ENCODE results near the gene DYRK3. TPM values are rescaled to one million over a fixed set of nuclear protein-coding genes. Genes with fewer than 3 reads are reported as not detected.

The DYRK3 gene
- 9.2 and 9.3 TPM in 2 replicates for total RNA-seq

DNA sequence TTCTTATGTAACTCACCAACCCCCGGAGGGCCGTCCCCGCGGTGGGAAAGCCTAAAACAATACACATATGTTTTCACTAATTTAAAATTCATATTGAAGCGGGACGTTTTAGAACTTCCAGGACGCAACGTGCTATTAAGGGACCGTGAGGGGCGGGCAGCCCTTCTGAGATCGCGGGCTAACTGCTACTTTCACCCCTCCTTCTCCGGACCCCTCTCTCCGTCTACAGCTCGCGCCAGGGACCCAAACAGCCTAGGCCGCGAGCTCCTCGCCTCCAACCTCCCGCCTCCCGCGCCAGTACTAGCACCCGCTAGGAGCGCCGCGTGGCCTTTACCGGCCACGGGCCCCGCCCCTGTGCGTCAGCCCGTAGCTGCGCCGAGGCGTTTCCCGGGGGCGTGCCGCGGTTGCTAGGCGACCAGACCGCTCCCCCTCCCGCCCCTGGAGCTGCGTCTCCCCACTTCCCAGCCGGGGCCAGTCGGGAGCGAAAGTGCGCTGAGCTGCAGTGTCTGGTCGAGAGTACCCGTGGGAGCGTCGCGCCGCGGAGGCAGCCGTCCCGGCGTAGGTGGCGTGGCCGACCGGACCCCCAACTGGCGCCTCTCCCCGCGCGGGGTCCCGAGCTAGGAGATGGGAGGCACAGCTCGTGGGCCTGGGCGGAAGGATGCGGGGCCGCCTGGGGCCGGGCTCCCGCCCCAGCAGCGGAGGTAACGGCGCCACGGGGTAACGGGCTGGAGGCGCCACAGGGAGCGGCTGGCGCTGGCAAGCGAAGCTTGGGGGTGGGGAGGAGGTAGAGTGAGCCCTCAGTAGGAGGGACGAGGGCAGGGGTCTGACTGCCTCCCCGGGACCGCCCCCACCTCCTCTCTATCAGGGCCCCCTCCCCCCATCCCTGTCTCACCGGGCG, at the start of gene DYRK3:
Gene DYRK3, plus strand, starts transcription at position 457 of the 898 bp plus-strand sequence. Its CDS starts 168 bp downstream, at position 625.

DNA sequence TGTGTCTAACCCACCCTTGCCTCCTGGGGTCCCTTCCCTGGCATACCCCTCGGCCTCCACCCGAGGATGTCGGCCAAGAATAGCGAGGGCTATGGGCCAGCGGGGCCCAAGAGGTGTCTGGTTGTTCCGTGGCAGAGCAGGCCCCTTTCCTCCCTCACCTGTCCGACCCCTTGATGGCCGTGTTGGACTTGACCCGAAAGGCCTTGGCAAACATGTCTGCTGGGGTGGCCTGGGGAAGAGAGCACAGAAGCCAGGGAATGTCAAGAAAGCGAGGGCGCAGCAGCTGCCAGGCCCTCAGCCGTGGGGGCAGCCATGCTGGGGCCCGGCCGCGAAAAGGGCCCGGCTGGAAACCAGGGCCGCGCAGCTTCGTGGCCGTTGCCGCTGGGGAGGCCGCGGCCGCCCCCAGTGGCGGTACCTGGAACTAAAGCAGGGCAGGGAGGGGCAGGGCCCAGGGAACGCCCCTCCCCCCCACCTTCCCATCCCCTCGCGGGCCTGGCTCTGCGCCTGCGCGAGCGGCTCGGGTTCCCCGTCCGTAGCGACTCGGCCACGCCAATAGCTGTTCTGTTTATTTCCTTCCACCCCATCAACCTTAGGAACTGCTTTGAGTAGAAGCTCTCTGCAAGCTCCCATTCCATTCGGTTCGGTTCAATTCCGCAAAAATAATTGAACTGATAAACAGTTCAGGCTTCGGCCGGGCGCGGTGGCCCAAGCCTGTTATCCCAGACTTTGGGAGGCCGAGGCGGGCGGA, 23.0 kb upstream of the DYRK3 start, which contains the start of gene EIF2D:
Gene EIF2D, minus strand, starts transcription at position 337 of the 748 bp plus-strand sequence. Its CDS starts 123 bp downstream, at position 214.

DNA sequence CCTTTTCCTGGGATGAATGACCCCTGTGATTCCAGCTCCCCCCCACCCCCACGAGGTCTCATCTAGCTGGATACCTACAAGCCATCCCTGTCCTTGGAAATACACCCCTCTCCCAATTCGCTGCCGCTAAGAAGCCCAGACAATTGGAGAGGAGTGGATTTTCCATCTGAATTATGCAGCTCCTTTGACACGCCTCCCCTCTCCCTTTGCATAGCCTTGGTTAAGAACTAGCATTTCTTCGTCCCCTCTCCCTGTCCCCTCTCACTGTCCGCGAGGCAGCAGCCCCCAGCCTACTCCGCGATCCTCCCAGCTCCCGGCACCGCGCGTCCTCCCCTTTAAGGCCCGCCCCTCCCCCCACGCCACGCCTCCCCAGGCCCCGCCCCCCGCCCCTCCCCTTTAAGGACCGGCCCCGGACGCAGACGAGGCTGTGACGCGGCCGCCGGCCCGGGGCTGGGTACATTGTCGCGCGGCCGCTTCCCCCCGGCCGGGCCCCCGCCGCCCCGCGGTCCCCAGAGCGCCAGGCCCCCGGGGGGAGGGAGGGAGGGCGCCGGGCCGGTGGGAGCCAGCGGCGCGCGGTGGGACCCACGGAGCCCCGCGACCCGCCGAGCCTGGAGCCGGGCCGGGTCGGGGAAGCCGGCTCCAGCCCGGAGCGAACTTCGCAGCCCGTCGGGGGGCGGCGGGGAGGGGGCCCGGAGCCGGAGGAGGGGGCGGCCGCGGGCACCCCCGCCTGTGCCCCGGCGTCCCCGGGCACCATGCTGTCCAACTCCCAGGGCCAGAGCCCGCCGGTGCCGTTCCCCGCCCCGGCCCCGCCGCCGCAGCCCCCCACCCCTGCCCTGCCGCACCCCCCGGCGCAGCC, 49.4 kb downstream of the DYRK3 start, which contains the start of gene MAPKAPK2:
Gene MAPKAPK2, plus strand, starts transcription at position 428 of the 856 bp plus-strand sequence. Its CDS starts 325 bp downstream, at position 753.

Other genes starting within 250 kb of the DYRK3 start
- 6.5 and 35.0 TPM in 2 replicates for gene IKBKE, start 165.1 kb upstream of the DYRK3 start, total RNA-seq
- gene RASSF5, start 128.0 kb upstream of the DYRK3 start, total RNA-seq, result 0.06 and 0.16 TPM in 2 replicates
- gene EIF2D, start 23.1 kb upstream of the DYRK3 start, total RNA-seq, result 39.3 and 61.5 TPM in 2 replicates
- 22.5 and 48.8 TPM in 2 replicates for gene MAPKAPK2, start 49.4 kb downstream of the DYRK3 start, total RNA-seq
- not detected in 2 replicates for gene IL19, start 135.2 kb downstream of the DYRK3 start, total RNA-seq
- gene IL10, start 137.0 kb downstream of the DYRK3 start, total RNA-seq, result not detected in 2 replicates
- gene IL20, start 230.1 kb downstream of the DYRK3 start, total RNA-seq, result not detected in 2 replicates

Measured in bladder microvascular endothelial cell (primary cell).